NCI-H2029 (cell line): ENCODE measurements around the gene ALOX15.
"Not testable (repeated sequence)": the region's sequence is repeated elsewhere in the genome, so short reads cannot be mapped to it uniquely, and the experiment has no call there.

ENCODE experiments used
- DNase-seq: peaks from one replicate; lab custom pipeline; 2025; lab: John Stamatoyannopoulos, UW

Gene ALOX15

GRCh38 chr17:4617590-4618351, 23.7 kb downstream of the ALOX15 start:
- DNase-seq = no peak

- DNase-seq = no peak
Observed at GRCh38 chr17:4617090-4617489, 24.4 kb downstream of the ALOX15 start.

GRCh38 chr17:4616476-4616875, 25.0 kb downstream of the ALOX15 start:
- DNase-seq = no peak

- no peak for DNase-seq
Observed at GRCh38 chr17:4610656-4611055, 30.8 kb downstream of the ALOX15 start.

GRCh38 chr17:4610162-4610561, 31.3 kb downstream of the ALOX15 start:
- no peak for DNase-seq

GRCh38 chr17:4609761-4610160, 31.7 kb downstream of the ALOX15 start:
- no peak for DNase-seq

GRCh38 chr17:4607773-4608187, 33.7 kb downstream of the ALOX15 start:
- no peak for DNase-seq

- no peak for DNase-seq
Observed at GRCh38 chr17:4607261-4607741, 34.2 kb downstream of the ALOX15 start.

- DNase-seq = no peak
Observed at GRCh38 chr17:4605826-4606225, 35.7 kb downstream of the ALOX15 start.

GRCh38 chr17:4604736-4605135, 36.7 kb downstream of the ALOX15 start:
- DNase-seq = not testable (repeated sequence)

GRCh38 chr17:4604111-4604644, 37.3 kb downstream of the ALOX15 start:
- DNase-seq = peak; percentile 50

GRCh38 chr17:4602041-4602440, 39.4 kb downstream of the ALOX15 start:
- no peak for DNase-seq

GRCh38 chr17:4601326-4601725, 40.2 kb downstream of the ALOX15 start:
- no peak for DNase-seq

GRCh38 chr17:4600563-4600962, 40.9 kb downstream of the ALOX15 start:
- no peak for DNase-seq

GRCh38 chr17:4599505-4600281, 41.8 kb downstream of the ALOX15 start:
- DNase-seq = no peak

- no peak for DNase-seq
Observed at GRCh38 chr17:4598776-4599504, 42.5 kb downstream of the ALOX15 start.

- no peak for DNase-seq
Observed at GRCh38 chr17:4597975-4598374, 43.5 kb downstream of the ALOX15 start.

GRCh38 chr17:4596636-4597380, 44.7 kb downstream of the ALOX15 start:
- DNase-seq = no peak

- not testable (repeated sequence) for DNase-seq
Observed at GRCh38 chr17:4595685-4596342, 45.7 kb downstream of the ALOX15 start.

GRCh38 chr17:4594931-4595684, 46.4 kb downstream of the ALOX15 start:
- DNase-seq = no peak
